Esophagus muscularis mucosa (tissue), 4 donors: Measurements from ENCODE around the gene AJM1.

Experiments used
- EP300 ChIP-seq: sonication (generic); formaldehyde crosslinking; IDR thresholded peaks from one replicate; pipeline ENCODE4 v1.6.1; 2017; ENCODE audit warnings: antibody characterized with exemption
- POLR2A ChIP-seq: fragments of 450-650 bp; IDR thresholded peaks from one replicate; pipeline ENCODE4 v1.6.1; 2017; ENCODE audit warnings: antibody characterized with exemption, moderate library complexity, mild to moderate bottlenecking, low read depth
- POLR2AphosphoS5 ChIP-seq, 2 donors: sonication (generic); formaldehyde crosslinking; IDR thresholded peaks; one replicate each; pipeline ENCODE4 v1.6.1; 2017; ENCODE audit warnings: antibody characterized with exemption in 2 of 2
- TF ChIP-seq, protein P1 (sequence below), 3 experiments: fragments of 200-600 bp in 2 of 3; fragments of 450-650 bp in 1 of 3; sonication (generic) in 2 of 3; IDR thresholded peaks; one replicate each; pipeline ENCODE4 v1.5.1; 2017 to 2019; ENCODE audit warnings: antibody characterized with exemption in 3 of 3, mild to moderate bottlenecking in 2 of 3, moderate library complexity in 1 of 3

DNA sequence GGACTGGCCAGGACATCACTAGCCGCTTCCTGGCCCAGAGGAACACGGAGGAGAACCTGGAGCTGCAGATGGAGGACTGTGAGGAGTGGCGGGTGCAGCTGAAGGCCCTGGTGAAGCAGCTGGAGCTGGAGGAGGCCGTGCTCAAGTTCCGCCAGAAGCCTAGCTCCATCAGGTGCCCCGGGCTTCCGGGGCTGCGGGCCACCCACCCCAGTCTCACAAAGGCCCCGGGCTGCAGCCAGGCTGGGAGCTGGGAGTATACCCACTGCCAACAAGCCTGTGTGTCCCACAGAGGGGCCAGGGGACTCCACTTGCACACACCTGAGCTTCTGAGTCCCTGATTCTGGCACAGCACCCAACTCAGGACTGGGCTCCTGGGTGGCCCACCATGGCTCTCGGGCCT lies 36.2 kb upstream of the AJM1 start:
- TF ChIP-seq, protein P1, sequence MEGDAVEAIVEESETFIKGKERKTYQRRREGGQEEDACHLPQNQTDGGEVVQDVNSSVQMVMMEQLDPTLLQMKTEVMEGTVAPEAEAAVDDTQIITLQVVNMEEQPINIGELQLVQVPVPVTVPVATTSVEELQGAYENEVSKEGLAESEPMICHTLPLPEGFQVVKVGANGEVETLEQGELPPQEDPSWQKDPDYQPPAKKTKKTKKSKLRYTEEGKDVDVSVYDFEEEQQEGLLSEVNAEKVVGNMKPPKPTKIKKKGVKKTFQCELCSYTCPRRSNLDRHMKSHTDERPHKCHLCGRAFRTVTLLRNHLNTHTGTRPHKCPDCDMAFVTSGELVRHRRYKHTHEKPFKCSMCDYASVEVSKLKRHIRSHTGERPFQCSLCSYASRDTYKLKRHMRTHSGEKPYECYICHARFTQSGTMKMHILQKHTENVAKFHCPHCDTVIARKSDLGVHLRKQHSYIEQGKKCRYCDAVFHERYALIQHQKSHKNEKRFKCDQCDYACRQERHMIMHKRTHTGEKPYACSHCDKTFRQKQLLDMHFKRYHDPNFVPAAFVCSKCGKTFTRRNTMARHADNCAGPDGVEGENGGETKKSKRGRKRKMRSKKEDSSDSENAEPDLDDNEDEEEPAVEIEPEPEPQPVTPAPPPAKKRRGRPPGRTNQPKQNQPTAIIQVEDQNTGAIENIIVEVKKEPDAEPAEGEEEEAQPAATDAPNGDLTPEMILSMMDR (IDR thresholded peaks at IDR 0.05), result no peak
- no peak for TF ChIP-seq POLR2A
- no peak for TF ChIP-seq POLR2AphosphoS5 (IDR thresholded peaks at IDR 0.05)
- no peak for TF ChIP-seq EP300
